Stimulated activated CD4-positive, alpha-beta T cell treated with anti-CD3 and anti-CD28 coated beads, TNF-alpha, amount 100 ng/mL, for 1 hour (primary cell): ENCODE results near the gene SLC52A3.
"Not testable (repeated sequence)": the region's sequence is repeated elsewhere in the genome, so short reads cannot be mapped to it uniquely, and the experiment has no call there.

Experiments used
- DNase-seq, 3 donors: peaks; one replicate each; pipeline ENCODE4 v3.0.0-alpha.2; 2020; ENCODE audit warnings: low read depth in 3 of 3, low spot score in 1 of 3

The SLC52A3 gene

GRCh38 chr20:768426-768978, at the start of gene SLC52A3:
Gene SLC52A3, minus strand, starts transcription at chr20:768500. Its CDS starts 2,726 bp downstream, at chr20:765774.
- no peak for DNase-seq

DNA sequence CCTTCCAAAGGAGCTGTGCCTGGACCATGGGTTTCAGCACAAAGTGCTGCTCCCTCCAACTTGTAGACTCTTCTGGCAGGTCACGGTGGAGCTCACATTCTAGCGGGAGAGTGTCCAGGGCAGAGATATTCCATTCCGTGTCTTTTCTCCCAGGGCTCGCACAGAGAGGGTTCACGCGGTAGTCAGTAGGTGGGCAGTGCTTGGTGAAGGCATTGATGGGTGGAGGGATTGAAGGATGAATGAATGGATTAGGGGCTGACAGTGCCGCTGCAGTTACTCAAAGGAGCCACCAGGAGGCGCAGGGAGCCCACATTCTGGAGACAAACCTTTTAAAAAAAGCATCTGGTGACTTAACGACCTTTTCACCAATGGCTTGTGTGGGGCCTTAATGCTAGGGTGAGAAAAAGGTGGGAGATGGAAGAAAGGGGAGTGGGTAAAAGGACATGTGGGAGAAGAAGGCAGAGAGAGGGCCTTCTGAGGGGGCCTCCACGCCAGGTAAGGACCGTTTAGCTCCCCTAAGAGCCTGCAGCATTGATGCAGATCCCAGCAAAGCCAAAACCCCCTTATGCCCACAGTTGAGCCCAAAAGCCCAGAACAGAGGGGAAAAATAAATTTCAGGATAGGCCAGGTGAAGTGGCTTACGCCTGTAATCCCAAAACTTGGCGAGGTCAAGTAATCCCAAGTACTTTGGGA, 47.8 kb upstream of the SLC52A3 start:
- peak; percentile 22 to 56 (median 35) for DNase-seq

- no peak for DNase-seq
Observed at GRCh38 chr20:815226-815625, 46.9 kb upstream of the SLC52A3 start.

DNA sequence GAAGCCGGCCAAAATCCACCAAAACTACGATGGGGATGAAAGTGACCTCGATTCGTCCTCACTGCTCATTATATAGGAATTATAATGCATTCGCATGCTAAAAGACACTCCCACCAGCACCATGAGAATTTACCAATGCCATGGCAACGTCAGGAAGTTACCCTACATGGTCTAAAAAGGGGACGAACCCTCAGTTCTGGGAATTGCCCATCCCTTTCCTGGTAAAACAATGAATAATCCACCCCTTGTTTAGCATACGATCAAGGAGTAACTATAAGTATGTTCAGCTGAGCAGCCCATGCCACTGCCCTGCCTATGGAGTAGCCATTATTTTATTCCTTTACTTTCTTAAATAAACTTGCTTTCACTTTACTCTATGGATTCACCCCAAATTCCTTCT, 45.1 kb upstream of the SLC52A3 start:
- DNase-seq: no peak

DNA sequence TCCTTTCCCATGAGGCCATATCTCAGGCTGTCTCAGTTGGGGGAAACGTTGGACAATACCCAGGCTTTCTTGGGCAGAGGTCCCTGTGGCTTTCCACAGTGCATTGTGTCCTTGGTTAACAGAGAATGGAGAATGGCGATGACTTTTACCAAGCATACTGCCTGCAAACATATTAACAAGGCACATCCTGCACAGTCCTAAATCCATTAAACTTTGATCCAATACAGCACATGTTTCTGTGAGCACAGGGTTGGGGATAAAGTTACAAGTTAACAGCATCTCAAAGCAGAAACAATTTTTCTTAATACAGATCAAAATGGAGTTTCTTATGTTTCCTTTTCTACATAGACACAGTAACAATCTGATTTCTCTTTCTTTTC, 44.1 kb upstream of the SLC52A3 start:
- DNase-seq: not testable (repeated sequence)

- not testable (repeated sequence) for DNase-seq
Observed at GRCh38 chr20:811776-812434, 43.6 kb upstream of the SLC52A3 start.

DNA sequence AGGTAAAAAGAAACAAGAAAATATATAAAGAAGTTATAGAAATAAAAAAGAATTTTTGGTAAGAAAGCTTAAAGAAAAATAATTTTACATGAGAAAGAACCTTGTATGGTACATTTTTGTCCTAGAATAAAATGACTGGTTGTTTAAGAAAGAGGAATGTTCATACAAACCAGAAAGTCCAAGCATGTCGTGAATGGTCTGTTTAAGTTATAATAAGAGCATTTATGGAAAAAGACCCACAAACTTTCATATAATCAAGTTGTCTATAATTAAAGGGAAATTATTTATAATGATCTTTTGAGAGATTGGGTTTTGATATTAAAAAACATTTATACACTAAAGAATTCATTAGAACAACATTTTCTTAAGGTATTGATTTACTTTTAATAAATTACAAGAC, 37.4 kb upstream of the SLC52A3 start:
- no peak for DNase-seq

DNA sequence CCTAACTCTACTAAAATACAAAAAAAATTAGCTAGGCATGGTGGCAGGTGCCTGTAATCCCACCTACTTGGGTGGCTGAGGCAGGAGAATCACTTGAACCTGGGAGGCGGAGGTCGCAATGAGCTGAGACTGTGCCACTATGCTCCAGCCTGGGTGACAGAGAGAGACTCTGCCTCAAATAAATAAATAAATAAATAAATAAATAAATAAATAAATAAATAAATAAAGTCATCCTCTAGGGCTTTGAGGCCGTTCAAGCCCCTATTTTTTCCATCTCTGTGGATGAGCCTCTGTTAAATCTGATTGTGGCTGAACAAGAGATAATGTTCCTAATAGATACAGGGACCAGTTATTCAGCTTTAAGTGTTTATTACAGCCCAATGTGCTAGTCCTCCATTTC, 33.4 kb upstream of the SLC52A3 start:
- DNase-seq: no peak

DNA sequence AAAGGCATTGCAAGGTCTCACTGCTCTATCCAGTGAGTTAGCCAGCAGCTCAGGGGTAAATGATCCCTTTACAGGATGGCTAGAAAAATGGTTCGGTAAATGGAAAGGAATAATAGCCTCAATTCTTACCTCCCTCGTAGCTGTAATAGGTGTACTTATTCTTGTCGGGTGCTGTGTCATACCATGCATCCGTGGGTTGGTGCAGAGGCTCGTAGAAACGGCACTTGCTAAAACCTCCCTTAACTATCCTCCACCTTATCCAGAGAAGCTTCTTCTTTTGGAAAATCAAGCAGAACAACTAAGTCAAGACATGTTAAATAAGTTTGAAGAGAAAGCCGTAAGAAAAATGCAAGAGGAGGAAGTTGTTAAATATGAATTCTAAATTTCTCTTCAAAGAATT, 31.7 kb upstream of the SLC52A3 start:
- not testable (repeated sequence) for DNase-seq

- DNase-seq: not testable (repeated sequence)
Observed at GRCh38 chr20:798746-799145, 30.4 kb upstream of the SLC52A3 start.

- DNase-seq: no peak
Observed at GRCh38 chr20:796921-797320, 28.6 kb upstream of the SLC52A3 start.

DNA sequence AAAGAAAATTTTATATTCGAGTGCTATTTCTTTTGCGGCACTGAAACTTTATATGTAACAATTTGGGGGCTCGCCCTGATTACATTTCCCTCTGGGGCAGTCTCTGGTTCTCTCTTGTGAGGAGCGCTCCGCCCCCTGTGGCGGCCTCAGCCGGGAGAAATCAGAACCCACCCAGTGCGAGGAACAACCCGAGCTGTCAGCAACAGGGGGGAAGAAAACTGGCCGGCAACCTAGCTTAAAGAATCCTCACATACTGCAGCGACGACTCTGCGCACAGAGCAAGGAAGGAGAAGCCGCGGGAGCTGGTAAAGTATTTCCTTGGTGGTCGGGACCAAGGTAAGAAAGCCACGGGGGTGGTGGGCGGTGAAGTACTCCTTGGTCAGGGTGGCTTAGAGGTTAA, 23.9 kb upstream of the SLC52A3 start:
- DNase-seq: no peak

DNA sequence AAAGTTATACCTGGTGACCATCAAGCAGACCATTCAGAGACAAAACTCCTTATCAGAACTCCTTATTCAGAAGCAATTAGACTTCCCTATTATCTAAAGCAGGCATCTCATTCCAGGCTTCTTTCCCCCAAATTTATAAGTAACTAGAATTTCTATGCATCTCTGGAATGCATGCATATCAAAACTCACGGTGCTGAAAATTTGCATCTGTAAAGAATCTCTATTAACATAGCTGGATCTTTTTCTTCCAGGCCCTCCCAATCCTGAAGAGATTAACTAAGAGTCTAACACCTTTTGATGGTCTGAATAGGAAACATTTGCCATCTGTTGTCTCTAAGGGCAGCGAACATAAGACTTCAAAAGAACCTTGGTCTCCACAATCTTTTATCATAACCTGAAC, 22.8 kb upstream of the SLC52A3 start:
- DNase-seq: no peak

DNA sequence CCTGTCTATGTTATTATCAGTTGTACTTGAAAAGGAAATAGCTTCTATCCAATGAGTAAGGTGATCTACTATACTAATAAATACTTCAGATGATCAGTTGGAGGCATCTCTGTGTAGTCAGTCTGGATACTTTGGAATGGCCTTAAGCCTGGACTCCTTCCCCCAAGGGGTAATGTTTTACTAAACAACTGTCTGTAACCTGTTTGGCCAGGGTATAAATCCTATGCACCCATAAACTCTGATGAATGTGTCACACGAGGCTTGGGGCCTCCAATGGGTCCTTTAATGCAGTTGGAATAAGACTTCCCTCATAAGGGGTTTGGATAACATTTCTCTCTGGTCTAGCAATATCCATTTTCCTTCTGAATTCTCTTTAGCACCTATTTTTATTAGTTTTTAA, 19.5 kb upstream of the SLC52A3 start:
- DNase-seq: no peak

DNA sequence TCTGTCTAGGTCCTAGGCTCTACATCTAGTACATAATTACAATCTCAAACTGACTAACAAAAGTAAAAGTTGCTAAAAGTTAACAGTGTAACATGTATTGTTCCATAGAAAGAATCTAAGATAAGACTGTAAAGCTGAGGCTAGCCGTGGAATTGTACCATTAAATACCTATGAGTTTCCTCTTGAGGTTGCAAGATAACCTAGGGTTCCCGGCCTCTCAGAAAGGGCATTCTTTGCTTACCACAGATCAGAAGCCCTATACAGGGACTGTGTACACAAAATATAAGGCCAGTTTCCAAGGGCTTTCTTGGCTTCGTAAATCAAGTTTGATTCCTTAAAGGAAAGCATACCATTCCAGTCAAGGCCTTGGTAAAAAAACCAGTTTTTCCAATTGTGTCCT, 11.5 kb upstream of the SLC52A3 start:
- no peak for DNase-seq

DNA sequence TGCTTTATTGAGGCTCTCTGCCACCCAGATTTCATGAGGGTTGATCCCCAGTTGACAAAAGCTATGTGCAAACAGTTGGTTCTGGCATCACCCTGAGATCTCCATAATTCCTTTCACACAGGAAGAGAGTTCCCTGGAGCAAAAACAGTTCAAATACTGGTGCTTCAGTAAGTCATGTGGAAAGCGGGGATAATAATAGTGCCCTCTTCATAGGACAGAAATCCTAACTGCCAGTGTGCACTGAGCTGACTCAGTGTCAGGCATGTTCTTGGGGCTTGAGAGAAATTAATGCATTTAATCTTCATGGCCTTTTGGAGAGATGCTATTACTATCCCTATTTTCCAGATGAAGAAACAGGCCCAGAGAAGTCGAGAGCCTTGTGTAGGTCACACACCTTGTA, 7.9 kb upstream of the SLC52A3 start:
- no peak for DNase-seq

DNA sequence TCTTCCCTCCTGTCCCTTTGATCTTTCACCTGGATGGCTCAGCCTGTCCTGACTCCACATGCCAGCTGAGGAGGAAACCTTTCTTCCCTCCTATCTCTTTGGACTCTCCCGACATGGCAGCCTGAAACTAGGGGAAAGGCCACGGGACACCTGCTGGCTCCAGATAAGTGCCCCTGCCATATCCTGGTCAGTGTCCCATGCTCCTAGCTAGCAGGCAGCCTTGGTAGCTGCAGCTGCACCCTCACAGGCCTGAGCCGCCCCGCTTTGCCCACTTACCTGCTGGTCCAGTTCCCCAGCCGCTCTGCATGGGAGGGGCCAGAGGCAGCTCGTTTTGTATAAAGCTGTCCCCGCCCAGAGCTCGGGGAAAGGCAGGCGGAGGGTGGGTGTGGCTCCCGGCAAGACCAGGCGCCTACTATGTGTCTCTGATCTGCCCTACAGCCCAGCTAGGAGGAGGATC, 7.4 kb upstream of the SLC52A3 start:
- DNase-seq: no peak

GRCh38 chr20:774660-775057, 6.4 kb upstream of the SLC52A3 start:
- no peak for DNase-seq

GRCh38 chr20:774016-774659, 5.8 kb upstream of the SLC52A3 start:
- no peak for DNase-seq

DNA sequence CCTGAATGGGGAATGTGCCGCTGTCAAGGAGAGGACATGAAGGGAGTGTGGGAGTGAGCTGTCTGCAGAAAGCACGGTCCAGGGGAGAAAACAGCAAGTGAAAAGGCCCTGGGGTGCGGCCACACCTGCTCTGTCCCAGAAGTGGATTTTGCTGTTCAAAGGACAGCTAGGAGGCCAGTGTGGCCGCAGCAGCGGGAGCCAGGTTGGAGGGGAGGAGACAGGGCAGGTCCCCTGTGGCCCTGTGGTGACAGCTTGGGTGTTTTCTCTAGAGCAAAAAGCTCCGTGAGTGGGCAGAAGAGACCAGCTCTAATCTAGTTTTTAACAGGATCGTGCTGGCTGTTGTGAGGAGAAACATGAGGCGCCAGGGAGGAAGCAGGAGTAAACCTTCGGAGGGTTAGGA, 4.5 kb upstream of the SLC52A3 start:
- DNase-seq: no peak

DNA sequence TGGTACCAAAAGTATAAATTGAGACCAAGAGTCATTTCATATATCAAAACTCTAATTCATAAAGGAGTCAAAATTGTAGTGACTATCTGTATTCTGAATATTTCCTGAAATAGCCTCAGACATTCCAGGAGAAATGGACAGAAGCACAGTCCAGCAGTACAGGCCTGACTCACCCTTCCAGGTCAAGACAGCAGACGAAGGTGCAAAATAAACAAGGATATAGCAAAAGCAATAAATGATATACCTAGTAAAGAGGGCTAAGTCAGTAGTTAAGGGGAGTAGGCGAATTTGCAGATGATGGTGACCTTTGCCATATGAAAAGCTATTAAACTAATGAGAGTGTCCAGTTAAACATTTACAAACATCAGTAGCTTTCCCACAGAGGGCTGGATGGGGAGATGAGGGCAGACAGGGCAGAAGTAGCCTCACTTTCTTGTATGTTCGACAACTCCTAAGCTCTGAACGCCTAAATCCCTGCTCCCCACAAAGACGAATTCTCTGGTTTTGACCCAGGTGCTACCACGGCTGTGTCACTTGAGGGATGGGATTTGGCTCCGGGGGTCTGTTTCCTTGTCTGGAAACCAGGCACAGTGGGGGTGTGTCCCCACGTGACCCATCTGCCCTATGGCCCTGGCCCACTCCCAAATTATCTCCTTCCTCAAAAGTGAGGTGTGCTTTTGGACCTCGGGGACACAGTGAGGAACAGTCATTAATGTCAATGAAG, 3.6 kb upstream of the SLC52A3 start:
- DNase-seq: no peak
